ENCODE results near the gene CABLES2.

DNA sequence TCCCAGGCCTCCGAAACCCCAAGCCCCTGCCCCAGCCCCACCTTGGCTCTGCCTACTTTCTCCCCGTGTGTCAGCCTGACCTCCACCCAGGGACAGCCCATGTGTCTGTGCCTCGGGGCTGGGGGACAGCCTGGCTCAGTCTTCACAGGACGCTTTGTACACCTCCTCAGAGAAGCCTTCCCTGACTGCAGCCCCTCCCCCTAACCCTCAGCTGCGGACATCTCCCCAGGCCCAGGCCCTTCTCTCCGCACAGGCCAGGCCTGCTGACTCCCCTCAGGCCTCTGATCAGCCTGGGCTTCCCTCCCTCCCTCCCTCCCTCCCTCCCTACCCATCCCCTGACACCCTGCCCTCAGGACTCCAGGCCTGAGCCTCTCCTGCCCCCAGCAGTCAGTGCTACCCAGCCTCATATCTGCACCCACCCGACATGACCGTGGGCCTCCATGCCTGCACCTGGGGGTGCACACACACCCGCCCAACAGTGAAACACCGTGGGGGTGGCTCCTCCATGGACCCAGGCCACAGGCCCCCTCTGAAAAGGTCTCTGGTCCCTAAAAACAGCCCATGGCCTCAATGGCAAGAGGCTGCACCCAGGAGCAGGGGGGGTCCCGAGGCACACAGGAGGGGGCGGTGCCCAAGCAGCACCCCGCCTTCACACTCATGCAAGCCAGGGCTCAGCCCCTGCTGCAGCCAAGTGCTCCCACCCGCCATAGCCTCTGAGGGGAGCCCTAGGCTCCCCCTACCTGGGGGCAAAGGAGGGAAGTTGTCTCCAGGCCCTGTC, 52.9 kb downstream of the CABLES2 start:
- TF ChIP-seq CTCF (conservative IDR thresholded peaks at IDR 0.05; ENCODE audit: low read length) (no peak), EZH2phosphoT487 (IDR thresholded peaks at IDR 0.05; ENCODE audit: borderline replicate concordance, low read depth, low read length) (no peak)

All from OCI-LY7 (cell line).